ENCODE measurements around the gene ZCCHC10.

The ZCCHC10 gene

GRCh38 chr5:132981288-132981687 lies 45.1 kb downstream of the ZCCHC10 start:
- H3K79me2 ChIP-seq (ENCODE audit: control insufficient read depth, low read length) = no peaks in the 10 kb centered on the region
- no peak for TF ChIP-seq CTCF (IDR thresholded peaks at IDR 0.05; ENCODE audit: low read depth, low read length, poor library complexity, severe bottlenecking)
- no peaks in the 10 kb centered on the region for H3K4me1 ChIP-seq (ENCODE audit: control insufficient read depth, low read length)
- H3K4me2 ChIP-seq (ENCODE audit: low read length) = no peak overlapping the region
- H3K27me3 ChIP-seq (ENCODE audit: control insufficient read depth, low read length) = no peaks in the 10 kb centered on the region
- no peaks in the 10 kb centered on the region for H3K36me3 ChIP-seq (ENCODE audit: control insufficient read depth, low read length)
- H3K4me3 ChIP-seq (ENCODE audit: low read length) = no peak overlapping the region
- no peaks in the 10 kb centered on the region for H3K9me2 ChIP-seq (replicated peaks; ENCODE audit: control insufficient read depth, low read length)
- no peaks in the 10 kb centered on the region for H4K20me1 ChIP-seq (ENCODE audit: control insufficient read depth, insufficient read depth, low read depth, low read length)
- no peak overlapping the region for H3K27ac ChIP-seq (ENCODE audit: low read depth, low read length)
- H3K9me3 ChIP-seq (ENCODE audit: control insufficient read depth, insufficient read depth, low read length) = no peaks in the 10 kb centered on the region
- H3F3A ChIP-seq (ENCODE audit: control insufficient read depth, insufficient read depth) = no peaks in the 10 kb centered on the region

- no peaks in the 10 kb centered on the region for H3K4me1 ChIP-seq (ENCODE audit: control insufficient read depth, low read length)
- no peak overlapping the region for H3K4me3 ChIP-seq (ENCODE audit: low read length)
- no peak for TF ChIP-seq CTCF (IDR thresholded peaks at IDR 0.05; ENCODE audit: low read depth, low read length, poor library complexity, severe bottlenecking)
- TF ChIP-seq EZH2phosphoT487 (IDR thresholded peaks at IDR 0.05; ENCODE audit: borderline replicate concordance, low read length) = no peak
- H4K20me1 ChIP-seq (ENCODE audit: control insufficient read depth, insufficient read depth, low read depth, low read length) = no peaks in the 10 kb centered on the region
- H3F3A ChIP-seq (ENCODE audit: control insufficient read depth, insufficient read depth) = no peaks in the 10 kb centered on the region
- H3K36me3 ChIP-seq (ENCODE audit: control insufficient read depth, low read length) = no peaks in the 10 kb centered on the region
- H3K79me2 ChIP-seq (ENCODE audit: control insufficient read depth, low read length) = no peaks in the 10 kb centered on the region
- H3K27ac ChIP-seq (ENCODE audit: low read depth, low read length) = no peak overlapping the region
- H3K9me3 ChIP-seq (ENCODE audit: control insufficient read depth, insufficient read depth, low read length) = no peaks in the 10 kb centered on the region
- no peaks in the 10 kb centered on the region for H3K27me3 ChIP-seq (ENCODE audit: control insufficient read depth, low read length)
- no peaks in the 10 kb centered on the region for H3K9me2 ChIP-seq (replicated peaks; ENCODE audit: control insufficient read depth, low read length)
- no peak overlapping the region for H3K4me2 ChIP-seq (ENCODE audit: low read length)
Observed at GRCh38 chr5:132979976-132980375, 46.4 kb downstream of the ZCCHC10 start.

- no peak overlapping the region for H3K4me3 ChIP-seq (ENCODE audit: low read length)
- H3K27ac ChIP-seq (ENCODE audit: low read depth, low read length) = no peak overlapping the region
- no peaks in the 10 kb centered on the region for H3K79me2 ChIP-seq (ENCODE audit: control insufficient read depth, low read length)
- H3K36me3 ChIP-seq (ENCODE audit: control insufficient read depth, low read length) = no peaks in the 10 kb centered on the region
- no peaks in the 10 kb centered on the region for H3K9me3 ChIP-seq (ENCODE audit: control insufficient read depth, insufficient read depth, low read length)
- no peaks in the 10 kb centered on the region for H3K4me1 ChIP-seq (ENCODE audit: control insufficient read depth, low read length)
- H4K20me1 ChIP-seq (ENCODE audit: control insufficient read depth, insufficient read depth, low read depth, low read length) = no peaks in the 10 kb centered on the region
- H3F3A ChIP-seq (ENCODE audit: control insufficient read depth, insufficient read depth) = no peaks in the 10 kb centered on the region
- no peaks in the 10 kb centered on the region for H3K27me3 ChIP-seq (ENCODE audit: control insufficient read depth, low read length)
- H3K4me2 ChIP-seq (ENCODE audit: low read length) = no peak overlapping the region
- H3K9me2 ChIP-seq (replicated peaks; ENCODE audit: control insufficient read depth, low read length) = no peaks in the 10 kb centered on the region
- TF ChIP-seq CTCF (IDR thresholded peaks at IDR 0.05; ENCODE audit: low read depth, low read length, poor library complexity, severe bottlenecking) (no peak), EZH2phosphoT487 (IDR thresholded peaks at IDR 0.05; ENCODE audit: borderline replicate concordance, low read length) (no peak)
Observed at GRCh38 chr5:132979367-132979940, 46.9 kb downstream of the ZCCHC10 start.

All from DOHH2 (cell line).